K562 (cell line): ENCODE results near the gene FGFR4. TPM values are rescaled to one million over a fixed set of nuclear protein-coding genes. Genes with fewer than 3 reads are reported as not detected.

Experiments
- ASH1L ChIP-seq: fragments of 450-650 bp; IDR thresholded peaks from 2 replicates; pipeline ENCODE4 v1.6.1; 2018; ENCODE audit warnings: borderline replicate concordance, mild to moderate bottlenecking, low read depth; ENCODE audit not compliant: partially characterized antibody
- BRD4 ChIP-seq: fragments of 200-600 bp; sonication (generic); IDR thresholded peaks from 2 replicates; pipeline ENCODE4 v1.6.1; 2017; ENCODE audit warnings: inconsistent platforms
- CAMTA2 ChIP-seq: fragments of 250-450 bp; sonication (Bioruptor Pico); conservative IDR thresholded peaks from 2 replicates; pipeline ENCODE4 v1.5.1; 2022
- CBX1 ChIP-seq: sonication (generic); IDR thresholded peaks from 2 replicates; pipeline ENCODE4 v1.6.1; 2016; ENCODE audit warnings: antibody characterized with exemption, low read depth, mild to moderate bottlenecking
- CREB1 ChIP-seq, 2 experiments: sonication (generic) in 1 of 2; formaldehyde crosslinking in 1 of 2; IDR thresholded peaks; 2 replicates each; pipeline versions ENCODE4 v1.6.1 to v1.8.0; 2012 to 2022; ENCODE audit warnings: inconsistent platforms in 1 of 2, mild to moderate bottlenecking in 1 of 2, missing genetic modification reagents in 1 of 2, moderate library complexity in 1 of 2
- MCM3 ChIP-seq: fragments of 450-650 bp; IDR thresholded peaks from 2 replicates; pipeline ENCODE4 v1.6.1; 2016
- NCOA2 ChIP-seq, 2 experiments: fragments of 450-650 bp; IDR thresholded peaks; 2 replicates each; pipeline ENCODE4 v1.6.1; 2018; ENCODE audit warnings: mild to moderate bottlenecking in 2 of 2, moderate library complexity in 1 of 2; ENCODE audit not compliant: partially characterized antibody in 2 of 2
- POLR2G ChIP-seq: fragments of 200-400 bp; formaldehyde crosslinking; IDR thresholded peaks from 2 replicates; pipeline ENCODE4 v1.6.1; 2017; ENCODE audit warnings: low read depth, mild to moderate bottlenecking, antibody characterized with exemption, low read length, moderate library complexity
- PPARD ChIP-seq: fragments of 250-450 bp; sonication (Bioruptor Pico); IDR thresholded peaks from 2 replicates; pipeline ENCODE4 v1.8.0; 2022; ENCODE audit warnings: inconsistent platforms, mild to moderate bottlenecking, moderate library complexity
- PRMT5 ChIP-seq: sonication (generic); formaldehyde crosslinking; IDR thresholded peaks from 2 replicates; pipeline ENCODE4 v1.5.0; 2020; ENCODE audit warnings: missing genetic modification reagents
- SAP30 ChIP-seq: fragments of 200-600 bp; sonication (generic); IDR thresholded peaks from 2 replicates; pipeline ENCODE4 v1.6.1; 2012; ENCODE audit warnings: borderline replicate concordance, low read depth, mild to moderate bottlenecking, moderate library complexity, low read length, control low read depth, inconsistent platforms; ENCODE audit not compliant: insufficient read depth, poor library complexity, severe bottlenecking
- ZNF133 ChIP-seq: fragments of 250-450 bp; sonication (Bioruptor Pico); IDR thresholded peaks from 2 replicates; pipeline ENCODE4 v1.4.0; 2020; ENCODE audit warnings: mild to moderate bottlenecking
- ZNF316 ChIP-seq: fragments of 450-650 bp; IDR thresholded peaks from 2 replicates; pipeline ENCODE4 v1.6.1; 2016
- ZNF444 ChIP-seq: fragments of 250-450 bp; sonication (Bioruptor Pico); IDR thresholded peaks from 2 replicates; pipeline ENCODE4 v1.4.0; 2020; ENCODE audit warnings: mild to moderate bottlenecking, moderate library complexity
- ZNF766 ChIP-seq: fragments of 200-800 bp; sonication (Bioruptor generic); conservative IDR thresholded peaks from 2 replicates; pipeline ENCODE4 v1.6.1; 2016; ENCODE audit warnings: missing genetic modification characterization, missing compliant biosample characterization
- ZSCAN29 ChIP-seq: fragments of 450-650 bp; IDR thresholded peaks from 2 replicates; pipeline ENCODE4 v1.6.1; 2017
- polyA plus RNA-seq, 8 experiments: library from polyadenylated mRNA; depleted of rRNA in 4 of 8; stranded (reverse) in 5 of 8; unstranded in 3 of 8; fragments of >200 nt; fragmentation: Nextera tagmentation in 2 of 8; fragmentation: Illumina TruSeq in 1 of 8; extraction: Ambion mirVana in 2 of 8; extraction: Trizol in 1 of 8; gene quantifications; 2 replicates each; pipeline versions ENCODE4 v1.2.1 to v1.2.3, GENCODE V29; 2011 to 2014; ENCODE audit warnings: inconsistent platforms in 1 of 8, missing spikeins in 1 of 8
- total RNA-seq, 7 experiments: library from RNA; depleted of rRNA in 6 of 7; stranded (reverse); fragments of >200 nt in 6 of 7; fragmentation: Illumina TruSeq in 2 of 7; extraction: Trizol in 2 of 7; gene quantifications; 2 replicates each; pipeline versions ENCODE4 v1.2.1 to v1.2.3, GENCODE V29; 2011 to 2021; ENCODE audit warnings: low replicate concordance in 1 of 7
- TF ChIP-seq, protein P1 (sequence below): fragments of 250-450 bp; sonication (Bioruptor Pico); IDR thresholded peaks from 2 replicates; pipeline ENCODE4 v1.8.0; 2021; ENCODE audit warnings: borderline replicate concordance, mild to moderate bottlenecking, moderate library complexity; ENCODE audit not compliant: poor library complexity, severe bottlenecking
- TF ChIP-seq, protein P2 (sequence below): fragments of 250-450 bp; sonication (Bioruptor Pico); IDR thresholded peaks from 2 replicates; pipeline ENCODE4 v1.5.0; 2020; ENCODE audit warnings: mild to moderate bottlenecking
- TF ChIP-seq, protein P3 (sequence below), 2 experiments: fragments of 450-650 bp in 1 of 2; IDR thresholded peaks; 2 replicates each; pipeline ENCODE4 v1.6.1; 2011 to 2017; ENCODE audit warnings: low read depth in 2 of 2, antibody characterized with exemption in 1 of 2, borderline replicate concordance in 1 of 2, low read length in 1 of 2, mild to moderate bottlenecking in 1 of 2, mixed read lengths in 1 of 2; ENCODE audit not compliant: control insufficient read depth in 1 of 2
- TF ChIP-seq, protein P4 (sequence below): fragments of 450-650 bp; formaldehyde crosslinking; IDR thresholded peaks from 2 replicates; pipeline ENCODE4 v1.4.0; 2022; ENCODE audit warnings: missing genetic modification characterization

Gene FGFR4
- total and polyA plus RNA-seq, 9 of the 15 experiments (the other 6 are each of a cell fraction or from before 2014, with no cell fraction given), result 0.76 to 35.4 (median 7.5) TPM

DNA sequence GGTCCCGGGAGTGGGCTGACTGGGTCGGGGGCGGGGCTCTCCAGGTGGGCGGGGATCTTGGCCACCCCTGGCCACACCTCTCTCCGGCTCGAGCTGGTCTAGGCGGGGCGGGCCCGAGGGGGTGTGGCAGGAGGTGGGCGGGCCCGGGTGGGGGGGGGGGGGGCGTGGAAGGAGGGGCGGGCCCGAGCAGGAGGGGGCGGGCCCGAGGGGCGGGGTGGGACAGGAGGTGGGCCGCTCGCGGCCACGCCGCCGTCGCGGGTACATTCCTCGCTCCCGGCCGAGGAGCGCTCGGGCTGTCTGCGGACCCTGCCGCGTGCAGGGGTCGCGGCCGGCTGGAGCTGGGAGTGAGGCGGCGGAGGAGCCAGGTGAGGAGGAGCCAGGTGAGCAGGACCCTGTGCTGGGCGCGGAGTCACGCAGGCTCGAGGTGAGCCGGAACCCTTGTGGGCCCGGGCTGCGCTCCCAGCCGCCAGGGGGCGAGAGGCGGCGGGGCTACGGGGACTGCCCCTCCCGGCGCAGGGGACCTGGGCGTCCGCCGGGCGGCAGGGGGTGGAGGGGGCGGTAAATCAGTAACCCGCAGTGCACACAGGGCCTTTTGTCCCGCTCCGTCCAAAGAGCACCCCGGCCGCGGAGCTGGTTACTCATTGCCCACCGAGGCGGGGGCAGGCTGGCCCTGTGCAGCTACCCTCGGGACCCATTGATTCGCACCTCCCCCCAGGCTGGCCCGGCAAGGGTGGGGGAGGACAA lies at the start of gene FGFR4 (continued):
- TF ChIP-seq, protein P1, sequence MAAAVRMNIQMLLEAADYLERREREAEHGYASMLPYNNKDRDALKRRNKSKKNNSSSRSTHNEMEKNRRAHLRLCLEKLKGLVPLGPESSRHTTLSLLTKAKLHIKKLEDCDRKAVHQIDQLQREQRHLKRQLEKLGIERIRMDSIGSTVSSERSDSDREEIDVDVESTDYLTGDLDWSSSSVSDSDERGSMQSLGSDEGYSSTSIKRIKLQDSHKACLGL (CRISPR knock-in tag), result no peak
- TF ChIP-seq ASH1L, result no peak
- TF ChIP-seq PPARD (CRISPR knock-in tag), result no peak
- no peak for TF ChIP-seq CAMTA2 (CRISPR knock-in tag)
- no peak for TF ChIP-seq NCOA2 (IDR thresholded peaks at IDR 0.05; ENCODE audit: partially characterized antibody in 2 of 2)
- TF ChIP-seq, protein P2, sequence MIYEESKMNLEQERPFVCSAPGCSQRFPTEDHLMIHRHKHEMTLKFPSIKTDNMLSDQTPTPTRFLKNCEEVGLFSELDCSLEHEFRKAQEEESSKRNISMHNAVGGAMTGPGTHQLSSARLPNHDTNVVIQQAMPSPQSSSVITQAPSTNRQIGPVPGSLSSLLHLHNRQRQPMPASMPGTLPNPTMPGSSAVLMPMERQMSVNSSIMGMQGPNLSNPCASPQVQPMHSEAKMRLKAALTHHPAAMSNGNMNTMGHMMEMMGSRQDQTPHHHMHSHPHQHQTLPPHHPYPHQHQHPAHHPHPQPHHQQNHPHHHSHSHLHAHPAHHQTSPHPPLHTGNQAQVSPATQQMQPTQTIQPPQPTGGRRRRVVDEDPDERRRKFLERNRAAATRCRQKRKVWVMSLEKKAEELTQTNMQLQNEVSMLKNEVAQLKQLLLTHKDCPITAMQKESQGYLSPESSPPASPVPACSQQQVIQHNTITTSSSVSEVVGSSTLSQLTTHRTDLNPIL (CRISPR knock-in tag), result no peak
- TF ChIP-seq BRD4, result no peak
- TF ChIP-seq PRMT5 (CRISPR knock-in tag), result no peak
- TF ChIP-seq POLR2G, result peak; percentile 83
- peak; percentile 48 for TF ChIP-seq SAP30
- TF ChIP-seq ZSCAN29, result no peak
- TF ChIP-seq, protein P3, sequence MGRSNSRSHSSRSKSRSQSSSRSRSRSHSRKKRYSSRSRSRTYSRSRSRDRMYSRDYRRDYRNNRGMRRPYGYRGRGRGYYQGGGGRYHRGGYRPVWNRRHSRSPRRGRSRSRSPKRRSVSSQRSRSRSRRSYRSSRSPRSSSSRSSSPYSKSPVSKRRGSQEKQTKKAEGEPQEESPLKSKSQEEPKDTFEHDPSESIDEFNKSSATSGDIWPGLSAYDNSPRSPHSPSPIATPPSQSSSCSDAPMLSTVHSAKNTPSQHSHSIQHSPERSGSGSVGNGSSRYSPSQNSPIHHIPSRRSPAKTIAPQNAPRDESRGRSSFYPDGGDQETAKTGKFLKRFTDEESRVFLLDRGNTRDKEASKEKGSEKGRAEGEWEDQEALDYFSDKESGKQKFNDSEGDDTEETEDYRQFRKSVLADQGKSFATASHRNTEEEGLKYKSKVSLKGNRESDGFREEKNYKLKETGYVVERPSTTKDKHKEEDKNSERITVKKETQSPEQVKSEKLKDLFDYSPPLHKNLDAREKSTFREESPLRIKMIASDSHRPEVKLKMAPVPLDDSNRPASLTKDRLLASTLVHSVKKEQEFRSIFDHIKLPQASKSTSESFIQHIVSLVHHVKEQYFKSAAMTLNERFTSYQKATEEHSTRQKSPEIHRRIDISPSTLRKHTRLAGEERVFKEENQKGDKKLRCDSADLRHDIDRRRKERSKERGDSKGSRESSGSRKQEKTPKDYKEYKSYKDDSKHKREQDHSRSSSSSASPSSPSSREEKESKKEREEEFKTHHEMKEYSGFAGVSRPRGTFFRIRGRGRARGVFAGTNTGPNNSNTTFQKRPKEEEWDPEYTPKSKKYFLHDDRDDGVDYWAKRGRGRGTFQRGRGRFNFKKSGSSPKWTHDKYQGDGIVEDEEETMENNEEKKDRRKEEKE (IDR thresholded peaks at IDR 0.05; ENCODE audit: borderline replicate concordance in 1 of 2, control insufficient read depth in 1 of 2, low read depth in 2 of 2, low read length in 1 of 2), result no peak
- TF ChIP-seq ZNF766 (CRISPR knock-in tag), result no peak
- no peak for TF ChIP-seq MCM3
- no peak for TF ChIP-seq ZNF133 (CRISPR knock-in tag)
- TF ChIP-seq, protein P4, sequence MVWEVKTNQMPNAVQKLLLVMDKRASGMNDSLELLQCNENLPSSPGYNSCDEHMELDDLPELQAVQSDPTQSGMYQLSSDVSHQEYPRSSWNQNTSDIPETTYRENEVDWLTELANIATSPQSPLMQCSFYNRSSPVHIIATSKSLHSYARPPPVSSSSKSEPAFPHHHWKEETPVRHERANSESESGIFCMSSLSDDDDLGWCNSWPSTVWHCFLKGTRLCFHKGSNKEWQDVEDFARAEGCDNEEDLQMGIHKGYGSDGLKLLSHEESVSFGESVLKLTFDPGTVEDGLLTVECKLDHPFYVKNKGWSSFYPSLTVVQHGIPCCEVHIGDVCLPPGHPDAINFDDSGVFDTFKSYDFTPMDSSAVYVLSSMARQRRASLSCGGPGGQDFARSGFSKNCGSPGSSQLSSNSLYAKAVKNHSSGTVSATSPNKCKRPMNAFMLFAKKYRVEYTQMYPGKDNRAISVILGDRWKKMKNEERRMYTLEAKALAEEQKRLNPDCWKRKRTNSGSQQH, result no peak
- TF ChIP-seq ZNF316, result no peak
- TF ChIP-seq CREB1 (IDR thresholded peaks at IDR 0.05), result no peak; the same call in 1 of the 2 replicates
- TF ChIP-seq CREB1 (CRISPR knock-in tag; IDR thresholded peaks at IDR 0.05), result peak; percentile 58; the same call in 1 of the 2 replicates
- no peak for TF ChIP-seq ZNF444 (CRISPR knock-in tag)
- TF ChIP-seq CBX1, result no peak
